Fibroblast of lung (primary cell): ENCODE results near the gene AZU1. TPM values are rescaled to one million over a fixed set of nuclear protein-coding genes. Genes with fewer than 3 reads are reported as not detected.
A peak's percentile ranks its signal among the peaks of the same experiment; 100 is the strongest.

Experiments
- DNase-seq, 2 donors: peaks; one replicate each; pipeline versions ENCODE4 v3.0.0 to v3.0.0-alpha.2; 2010; ENCODE audit warnings: low read depth in 2 of 2
- H2AFZ ChIP-seq: 2 replicates; pipeline ENCODE4 v1.5.1; 2012; ENCODE audit warnings: low read length, control low read depth, inconsistent platforms
- H3K27ac ChIP-seq: 2 replicates; pipeline ENCODE4 v1.5.1; 2011; ENCODE audit warnings: low read length, control low read depth; ENCODE audit not compliant: insufficient read depth
- H3K27me3 ChIP-seq: 2 replicates; pipeline ENCODE4 v1.5.1; 2011; ENCODE audit warnings: mild to moderate bottlenecking, low read length; ENCODE audit not compliant: control insufficient read depth, insufficient read depth
- H3K36me3 ChIP-seq: 2 replicates; pipeline ENCODE4 v1.5.1; 2011; ENCODE audit warnings: low read length; ENCODE audit not compliant: control insufficient read depth, insufficient read depth
- H3K4me1 ChIP-seq: 2 replicates; pipeline ENCODE4 v1.5.1; 2011; ENCODE audit warnings: low read length; ENCODE audit not compliant: control insufficient read depth, insufficient read depth; ENCODE audit errors: extremely low read depth
- H3K4me2 ChIP-seq: 2 replicates; pipeline ENCODE4 v1.5.1; 2011; ENCODE audit warnings: low read length, control low read depth; ENCODE audit not compliant: insufficient read depth; ENCODE audit errors: extremely low read depth
- H3K4me3 ChIP-seq, 4 experiments: fragments of 200-600 bp in 1 of 4; sonication (generic) in 1 of 4; replicated peaks in 1 of 4; 2 replicates each; pipeline ENCODE4 v1.5.1; 2011 to 2016; ENCODE audit warnings: low read length in 4 of 4, low read depth in 3 of 4, mild to moderate bottlenecking in 3 of 4, control low read depth in 2 of 4, inconsistent platforms in 1 of 4, mixed read lengths in 1 of 4; ENCODE audit not compliant: insufficient read depth in 1 of 4; ENCODE audit errors: control extremely low read depth in 1 of 4
- H3K79me2 ChIP-seq: 2 replicates; pipeline ENCODE4 v1.5.1; 2012; ENCODE audit warnings: mild to moderate bottlenecking, low read length, inconsistent platforms; ENCODE audit not compliant: control insufficient read depth, insufficient read depth
- H3K9ac ChIP-seq: 2 replicates; pipeline ENCODE4 v1.5.1; 2011; ENCODE audit warnings: mild to moderate bottlenecking, low read length, control low read depth; ENCODE audit not compliant: insufficient read depth
- H3K9me3 ChIP-seq: 2 replicates; pipeline ENCODE4 v1.5.1; 2012; ENCODE audit warnings: low read depth, low read length; ENCODE audit not compliant: control insufficient read depth, insufficient read depth
- H4K20me1 ChIP-seq: 2 replicates; pipeline ENCODE4 v1.5.1; 2011; ENCODE audit warnings: low read length; ENCODE audit not compliant: control insufficient read depth, insufficient read depth; ENCODE audit errors: extremely low read depth
- EZH2 ChIP-seq: IDR thresholded peaks from 2 replicates; pipeline ENCODE4 v1.5.1; 2012; ENCODE audit warnings: low read length, control low read depth, mild to moderate bottlenecking; ENCODE audit errors: missing control alignments
- polyA plus RNA-seq, 2 donors: library from polyadenylated mRNA; depleted of rRNA in 1 of 2; stranded (reverse) in 1 of 2; unstranded in 1 of 2; fragments of >200 nt; gene quantifications; 2 replicates each; pipeline ENCODE4 v1.2.1, GENCODE V29; 2011 to 2012; ENCODE audit warnings: missing spikeins in 1 of 2
- total RNA-seq: library from RNA; depleted of rRNA; stranded (reverse); fragments of >200 nt; gene quantifications from 2 replicates; pipeline ENCODE4 v1.2.1, GENCODE V29; 2014
- TF ChIP-seq, protein P1 (sequence below), 2 donors: IDR thresholded peaks in 1 of 2; conservative IDR thresholded peaks in 1 of 2; 1 replicate in 1 of 2; 2 replicates in 1 of 2; pipeline ENCODE4 v1.5.1; 2011 to 2012; ENCODE audit warnings: low read length in 2 of 2, control low read depth in 1 of 2, inconsistent platforms in 1 of 2, low read depth in 1 of 2, mild to moderate bottlenecking in 1 of 2

AZU1 gene
- total and polyA plus RNA-seq, 2 donors (not counting 1 experiment from before 2014, with no cell fraction given): 0.17 TPM; not detected in 1

DNA sequence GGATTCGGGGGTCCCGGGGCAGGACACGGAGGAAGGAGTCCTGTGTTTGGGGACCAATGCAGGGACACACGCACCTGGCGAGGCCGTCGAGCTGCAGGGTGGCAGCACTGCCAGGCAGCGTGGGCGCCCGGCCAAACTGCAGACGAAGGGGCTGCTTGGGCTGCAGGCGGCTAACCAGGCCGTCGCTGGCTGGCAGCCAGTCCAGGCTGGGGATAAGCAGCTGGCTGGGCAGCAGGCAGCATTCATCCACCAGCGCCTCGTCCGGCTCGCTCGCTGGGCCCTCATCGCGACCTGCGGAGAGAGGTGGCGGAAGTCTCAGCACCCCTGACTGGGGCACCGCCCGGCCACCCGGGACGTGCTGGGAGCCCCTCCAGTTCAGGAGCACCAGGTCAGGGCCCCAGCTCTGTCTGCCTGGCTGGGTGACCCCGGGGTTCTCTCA lies 43.3 kb downstream of the AZU1 start:
- no peaks in the 10 kb centered on the region for H3K9me3 ChIP-seq
- H2AFZ ChIP-seq: no peak overlapping the region
- TF ChIP-seq, protein P1, sequence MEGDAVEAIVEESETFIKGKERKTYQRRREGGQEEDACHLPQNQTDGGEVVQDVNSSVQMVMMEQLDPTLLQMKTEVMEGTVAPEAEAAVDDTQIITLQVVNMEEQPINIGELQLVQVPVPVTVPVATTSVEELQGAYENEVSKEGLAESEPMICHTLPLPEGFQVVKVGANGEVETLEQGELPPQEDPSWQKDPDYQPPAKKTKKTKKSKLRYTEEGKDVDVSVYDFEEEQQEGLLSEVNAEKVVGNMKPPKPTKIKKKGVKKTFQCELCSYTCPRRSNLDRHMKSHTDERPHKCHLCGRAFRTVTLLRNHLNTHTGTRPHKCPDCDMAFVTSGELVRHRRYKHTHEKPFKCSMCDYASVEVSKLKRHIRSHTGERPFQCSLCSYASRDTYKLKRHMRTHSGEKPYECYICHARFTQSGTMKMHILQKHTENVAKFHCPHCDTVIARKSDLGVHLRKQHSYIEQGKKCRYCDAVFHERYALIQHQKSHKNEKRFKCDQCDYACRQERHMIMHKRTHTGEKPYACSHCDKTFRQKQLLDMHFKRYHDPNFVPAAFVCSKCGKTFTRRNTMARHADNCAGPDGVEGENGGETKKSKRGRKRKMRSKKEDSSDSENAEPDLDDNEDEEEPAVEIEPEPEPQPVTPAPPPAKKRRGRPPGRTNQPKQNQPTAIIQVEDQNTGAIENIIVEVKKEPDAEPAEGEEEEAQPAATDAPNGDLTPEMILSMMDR (conservative IDR thresholded peaks at IDR 0.05 in 1 of 2, IDR thresholded peaks at IDR 0.05 in 1 of 2; ENCODE audit: low read depth in 1 of 2, low read length in 2 of 2): no peak
- no peak for TF ChIP-seq EZH2
- no peak overlapping the region for H3K4me3 ChIP-seq
- H3K79me2 ChIP-seq: no peaks in the 10 kb centered on the region
- H3K27ac ChIP-seq: no peak overlapping the region
- H3K27me3 ChIP-seq: no peaks in the 10 kb centered on the region
- no peak overlapping the region for H3K9ac ChIP-seq
- H3K4me2 ChIP-seq: no peak overlapping the region
- H3K36me3 ChIP-seq: peaks cover 26% of the 10 kb centered on the region
- peaks cover 11% of the 10 kb centered on the region for H3K4me1 ChIP-seq
- DNase-seq: peak; percentile 63 to 78
- no peaks in the 10 kb centered on the region for H4K20me1 ChIP-seq

DNA sequence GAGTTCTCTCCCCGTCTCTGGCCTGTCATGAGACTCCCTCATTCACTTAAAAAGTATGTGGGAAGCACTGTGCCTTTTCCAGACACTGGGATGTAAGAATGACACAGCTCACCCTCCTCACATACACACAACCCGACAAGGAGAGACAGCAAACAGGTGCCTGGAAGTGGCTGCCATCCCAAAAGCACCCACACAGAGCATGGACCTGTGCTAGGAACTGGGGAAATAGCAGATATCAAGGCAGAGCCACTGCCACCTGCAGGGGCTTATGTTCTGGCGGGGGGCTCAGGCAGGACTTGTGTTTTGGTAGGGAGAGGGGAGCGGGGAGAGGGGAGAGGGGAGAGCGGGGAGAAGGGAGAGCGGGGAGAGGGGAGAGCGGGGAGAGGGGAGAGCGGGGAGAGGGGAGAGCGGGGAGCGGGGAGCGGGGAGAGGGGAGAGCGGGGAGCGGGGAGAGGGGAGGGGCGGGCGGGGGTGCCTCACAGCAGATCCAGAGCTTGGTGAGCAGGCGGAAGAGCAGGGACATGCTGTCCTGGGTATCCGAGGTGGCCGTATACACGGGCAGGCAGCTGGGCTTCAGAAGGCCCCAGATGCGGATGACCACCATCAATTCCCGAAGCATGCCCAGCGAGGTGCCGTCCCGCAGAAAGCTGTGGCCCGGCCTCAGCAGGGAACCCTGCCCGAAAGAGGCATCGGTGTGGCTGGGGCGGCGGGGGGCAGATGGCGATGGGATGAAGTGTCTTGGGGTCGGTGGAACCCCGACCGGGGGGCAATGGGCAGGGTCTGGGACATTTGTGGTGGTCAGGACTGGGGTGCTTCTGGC lies 44.0 kb downstream of the AZU1 start:
- Histone ChIP-seq H3K36me3 (peaks cover 27% of the 10 kb centered on the region), H3K4me1 (peaks cover 11% of the 10 kb centered on the region), H3K27me3 (no peaks in the 10 kb centered on the region), H3K79me2 (no peaks in the 10 kb centered on the region), H3K27ac (no peak overlapping the region), H3K4me3 (no peak overlapping the region), H3K9ac (no peak overlapping the region), H3K4me2 (no peak overlapping the region), H2AFZ (no peak overlapping the region), H4K20me1 (no peaks in the 10 kb centered on the region), H3K9me3 (no peaks in the 10 kb centered on the region)
- TF ChIP-seq, protein P1 (conservative IDR thresholded peaks at IDR 0.05 in 1 of 2, IDR thresholded peaks at IDR 0.05 in 1 of 2; ENCODE audit: low read depth in 1 of 2, low read length in 2 of 2): no peak
- no peak for TF ChIP-seq EZH2
- peak; percentile 41 to 55 for DNase-seq

DNA sequence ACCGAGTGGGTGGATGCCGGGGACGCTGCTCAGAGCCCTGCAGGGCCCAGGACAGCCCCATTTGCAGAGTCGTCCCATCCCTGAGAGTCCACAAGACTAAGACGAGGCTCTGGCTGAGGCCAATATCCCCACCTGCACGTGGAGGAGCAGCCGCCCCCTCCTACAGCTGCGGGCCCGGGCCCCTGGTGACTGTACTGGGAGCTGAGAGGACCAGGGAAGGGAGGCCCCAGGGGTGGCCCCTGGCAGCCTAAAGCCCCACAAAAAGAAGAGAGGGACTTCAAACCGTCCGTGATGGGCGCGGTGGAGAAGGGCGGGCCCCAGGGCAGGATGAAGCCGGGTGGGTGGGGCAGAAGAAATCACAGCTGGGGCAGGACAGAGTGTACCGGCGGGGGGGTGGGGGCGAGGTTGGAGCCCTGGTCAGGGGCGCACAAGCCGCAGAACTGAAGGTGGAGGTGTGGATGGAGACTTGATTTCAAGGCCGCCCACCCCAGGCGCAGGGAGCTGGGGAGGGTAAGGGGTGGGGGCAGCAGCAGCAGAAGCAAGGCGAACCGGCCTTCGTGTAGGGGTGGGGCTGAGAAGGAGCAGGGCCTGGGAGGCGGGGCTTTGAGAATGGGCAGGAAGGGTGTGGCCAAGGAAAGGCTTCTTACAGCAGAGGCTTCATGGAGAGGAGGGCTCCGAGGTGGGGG lies 44.8 kb downstream of the AZU1 start:
- Histone ChIP-seq H3K4me1 (peaks cover 11% of the 10 kb centered on the region), H3K4me2 (no peak overlapping the region), H3K79me2 (no peaks in the 10 kb centered on the region), H3K4me3 (no peak overlapping the region), H3K9ac (no peak overlapping the region), H2AFZ (no peak overlapping the region), H4K20me1 (no peaks in the 10 kb centered on the region), H3K27ac (no peak overlapping the region), H3K27me3 (no peaks in the 10 kb centered on the region), H3K9me3 (no peaks in the 10 kb centered on the region), H3K36me3 (peaks cover 29% of the 10 kb centered on the region)
- DNase-seq: peak; percentile 68 to 75
- TF ChIP-seq, protein P1 (conservative IDR thresholded peaks at IDR 0.05 in 1 of 2, IDR thresholded peaks at IDR 0.05 in 1 of 2; ENCODE audit: low read depth in 1 of 2, low read length in 2 of 2): no peak
- no peak for TF ChIP-seq EZH2
